OCI-LY7 (cell line): ENCODE measurements around the gene LRP1B. TPM values are rescaled to one million over a fixed set of nuclear protein-coding genes. Genes with fewer than 3 reads are reported as not detected.

ENCODE experiments used
- Bru-seq: library from RNA; stranded (reverse); fragments of 400-500 nt; gene quantifications from one replicate; lab custom pipeline; 2021; lab: Mats Ljungman, UMichigan
- BruChase-seq, 2 experiments: library from RNA; stranded (reverse); fragments of 400-500 nt; gene quantifications; one replicate each; lab custom pipeline; 2021; lab: Mats Ljungman, UMichigan
- BruUV-seq: library from RNA; stranded (reverse); fragments of 400-500 nt; replicated peaks from 2 replicates; lab custom pipeline; 2021; lab: Mats Ljungman, UMichigan
- CTCF ChIA-PET: fragments of 300-600 bp; sonication (Branson Sonifier 250); formaldehyde crosslinking; loops from one replicate; lab custom pipeline; 2022; ENCODE audit warnings: antibody characterized with exemption; ENCODE audit not compliant: unreplicated experiment; lab: Charles Lee
- POLR2A ChIA-PET: fragments of 300-600 bp; sonication (Branson Sonifier 250); formaldehyde crosslinking; loops from one replicate; lab custom pipeline; 2022; ENCODE audit warnings: antibody characterized with exemption; lab: Charles Lee
- DNase-seq: peaks from one replicate; pipeline ENCODE4 v3.0.0-alpha.2; 2015; ENCODE audit warnings: low spot score
- H2AFZ ChIP-seq: fragments of 200-600 bp; sonication (generic), shearing (Covaris generic); 2 replicates; pipeline ENCODE4 v1.6.1; 2014; ENCODE audit warnings: mild to moderate bottlenecking, antibody characterized with exemption, low read length, moderate library complexity
- H3K27ac ChIP-seq: fragments of 200-600 bp; sonication (generic); 2 replicates; pipeline ENCODE4 v1.5.1; 2014; ENCODE audit warnings: mixed run types, low read depth, mild to moderate bottlenecking, moderate library complexity, low read length, inconsistent platforms; ENCODE audit not compliant: poor library complexity, severe bottlenecking
- H3K36me3 ChIP-seq: fragments of 200-600 bp; sonication (generic); 2 replicates; pipeline ENCODE4 v1.6.1; 2014; ENCODE audit warnings: mild to moderate bottlenecking, antibody characterized with exemption, low read length, moderate library complexity, mixed read lengths; ENCODE audit not compliant: insufficient read depth
- H3K4me1 ChIP-seq: fragments of 200-600 bp; sonication (generic); 2 replicates; pipeline ENCODE4 v1.5.1; 2014; ENCODE audit warnings: mild to moderate bottlenecking, low read length; ENCODE audit not compliant: insufficient read depth, poor library complexity, severe bottlenecking
- H3K4me2 ChIP-seq: fragments of 200-600 bp; sonication (generic); 2 replicates; pipeline ENCODE4 v1.6.1; 2014; ENCODE audit warnings: mild to moderate bottlenecking, low read length
- H3K4me3 ChIP-seq: fragments of 200-600 bp; sonication (generic); 2 replicates; pipeline ENCODE4 v1.5.1; 2014; ENCODE audit warnings: mild to moderate bottlenecking, low read depth, low read length; ENCODE audit not compliant: poor library complexity, severe bottlenecking
- H3K79me2 ChIP-seq: fragments of 200-600 bp; sonication (generic); 2 replicates; pipeline ENCODE4 v1.6.1; 2016; ENCODE audit warnings: low read depth, mild to moderate bottlenecking, low read length, moderate library complexity, mixed read lengths; ENCODE audit not compliant: insufficient read depth
- H3K9me2 ChIP-seq: fragments of 200-600 bp; sonication (generic); 2 replicates; pipeline ENCODE4 v1.6.1; 2016; ENCODE audit warnings: mild to moderate bottlenecking, low read length, mixed read lengths; ENCODE audit not compliant: insufficient read depth
- H3K9me3 ChIP-seq: fragments of 200-600 bp; sonication (generic); 2 replicates; pipeline ENCODE4 v1.6.1; 2014; ENCODE audit warnings: mild to moderate bottlenecking, mixed run types, low read length, mixed read lengths
- H4K20me1 ChIP-seq: fragments of 200-600 bp; sonication (generic); 2 replicates; pipeline ENCODE4 v1.6.1; 2014; ENCODE audit warnings: mild to moderate bottlenecking, antibody characterized with exemption, low read length, moderate library complexity, mixed read lengths; ENCODE audit not compliant: insufficient read depth
- EZH2phosphoT487 ChIP-seq: fragments of 200-600 bp; sonication (generic); IDR thresholded peaks from 2 replicates; pipeline ENCODE4 v1.6.1; 2018; ENCODE audit warnings: low read depth, borderline replicate concordance, mild to moderate bottlenecking, mixed run types, antibody characterized with exemption, low read length, moderate library complexity, mixed read lengths
- intact Hi-C: fragments of 100-400 bp; cut with micrococcal nuclease; formaldehyde crosslinking; loops from one replicate; pipeline ENCODE4 v1.10.0; 2022; ENCODE audit not compliant: unreplicated experiment
- long read RNA-seq: library from polyadenylated mRNA; stranded (forward); transcript quantifications from one replicate; pipeline ENCODE4 v2.0.0, GENCODE V29; 2022
- total RNA-seq, 2 experiments: library from RNA; depleted of rRNA in 1 of 2; stranded (reverse); fragments of >200 nt in 1 of 2; shearing (Covaris generic) in 1 of 2; gene quantifications; 2 replicates each; pipeline ENCODE4 v1.2.3, GENCODE V29; 2014 to 2022
- TF ChIP-seq, protein P1 (sequence below): fragments of 200-600 bp; sonication (generic); conservative IDR thresholded peaks from 2 replicates; pipeline ENCODE4 v1.5.1; 2014; ENCODE audit warnings: mild to moderate bottlenecking, antibody characterized with exemption, low read length, moderate library complexity, mixed read lengths

Gene LRP1B
- total RNA-seq (2014; rRNA removed; shearing (Covaris generic)) (not detected in 2 replicates), total RNA-seq (2022) (not detected in 2 replicates), Bru-seq, nascent RNA (percentile 1 among the genes with signal in this experiment), BruChase-seq, experiment 1, labeled RNA remaining after a 6-hour chase (percentile 0 among the genes with signal in this experiment), BruChase-seq, experiment 2, labeled RNA remaining after a 2-hour chase (percentile 2 among the genes with signal in this experiment)
- long read RNA-seq = 0 reads

DNA sequence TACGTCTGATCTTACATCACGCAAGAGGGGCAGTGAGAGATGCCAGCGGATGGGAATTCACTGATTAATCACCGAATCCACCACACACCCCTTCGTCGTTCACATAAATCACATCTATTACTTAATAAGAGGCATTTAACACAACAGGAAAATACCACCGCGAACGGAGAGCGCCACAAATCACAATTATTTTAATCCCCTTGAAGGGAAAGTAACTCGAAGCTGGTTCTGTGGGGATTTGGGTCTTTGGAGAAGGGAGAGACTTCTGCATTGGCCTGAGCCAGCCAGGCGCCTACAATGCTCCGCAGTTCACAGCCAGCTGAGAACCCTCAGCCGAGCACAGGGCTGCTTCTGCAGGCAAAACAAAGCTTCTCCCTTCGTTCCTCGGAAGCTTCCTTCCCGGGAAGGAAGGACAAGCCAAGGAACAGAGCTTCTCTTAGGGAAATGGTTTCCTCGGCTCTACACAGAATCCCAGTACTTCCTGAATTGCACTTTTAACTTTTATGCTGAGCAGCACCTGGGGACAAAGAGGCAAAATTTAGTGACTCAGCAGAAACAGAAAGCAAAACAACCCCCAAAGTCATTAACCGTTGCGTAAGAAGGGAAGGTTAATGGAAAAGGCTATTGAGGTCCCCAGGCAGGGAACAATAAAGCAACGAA is at the start of gene LRP1B:
TSS of gene LRP1B (minus strand) at position 7 of the 660 bp plus-strand sequence. CDS start 287 bp downstream, outside the sequence.
- H3K27ac ChIP-seq = no peak within 1 kb of the TSS
- BruUV-seq = no TSS peak
- no peaks in the 10 kb centered on the region for H3K4me1 ChIP-seq
- DNase-seq = no peak
- CTCF ChIA-PET = no interaction called here
- H3K4me2 ChIP-seq = no peak within 1 kb of the TSS
- H2AFZ ChIP-seq = no peak within 1 kb of the TSS
- H3K9me3 ChIP-seq = no peaks in the 10 kb centered on the region
- no peak within 1 kb of the TSS for H3K4me3 ChIP-seq
- no peaks in the 10 kb centered on the region for H3K79me2 ChIP-seq
- no peaks in the 10 kb centered on the region for H4K20me1 ChIP-seq
- intact Hi-C loops = no loop called here
- no peaks in the 10 kb centered on the region for H3K9me2 ChIP-seq
- TF ChIP-seq, protein P1, sequence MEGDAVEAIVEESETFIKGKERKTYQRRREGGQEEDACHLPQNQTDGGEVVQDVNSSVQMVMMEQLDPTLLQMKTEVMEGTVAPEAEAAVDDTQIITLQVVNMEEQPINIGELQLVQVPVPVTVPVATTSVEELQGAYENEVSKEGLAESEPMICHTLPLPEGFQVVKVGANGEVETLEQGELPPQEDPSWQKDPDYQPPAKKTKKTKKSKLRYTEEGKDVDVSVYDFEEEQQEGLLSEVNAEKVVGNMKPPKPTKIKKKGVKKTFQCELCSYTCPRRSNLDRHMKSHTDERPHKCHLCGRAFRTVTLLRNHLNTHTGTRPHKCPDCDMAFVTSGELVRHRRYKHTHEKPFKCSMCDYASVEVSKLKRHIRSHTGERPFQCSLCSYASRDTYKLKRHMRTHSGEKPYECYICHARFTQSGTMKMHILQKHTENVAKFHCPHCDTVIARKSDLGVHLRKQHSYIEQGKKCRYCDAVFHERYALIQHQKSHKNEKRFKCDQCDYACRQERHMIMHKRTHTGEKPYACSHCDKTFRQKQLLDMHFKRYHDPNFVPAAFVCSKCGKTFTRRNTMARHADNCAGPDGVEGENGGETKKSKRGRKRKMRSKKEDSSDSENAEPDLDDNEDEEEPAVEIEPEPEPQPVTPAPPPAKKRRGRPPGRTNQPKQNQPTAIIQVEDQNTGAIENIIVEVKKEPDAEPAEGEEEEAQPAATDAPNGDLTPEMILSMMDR = no peak
- no peak for TF ChIP-seq EZH2phosphoT487
- H3K36me3 ChIP-seq = no peaks in the 10 kb centered on the region
- POLR2A ChIA-PET = no interaction called here

DNA sequence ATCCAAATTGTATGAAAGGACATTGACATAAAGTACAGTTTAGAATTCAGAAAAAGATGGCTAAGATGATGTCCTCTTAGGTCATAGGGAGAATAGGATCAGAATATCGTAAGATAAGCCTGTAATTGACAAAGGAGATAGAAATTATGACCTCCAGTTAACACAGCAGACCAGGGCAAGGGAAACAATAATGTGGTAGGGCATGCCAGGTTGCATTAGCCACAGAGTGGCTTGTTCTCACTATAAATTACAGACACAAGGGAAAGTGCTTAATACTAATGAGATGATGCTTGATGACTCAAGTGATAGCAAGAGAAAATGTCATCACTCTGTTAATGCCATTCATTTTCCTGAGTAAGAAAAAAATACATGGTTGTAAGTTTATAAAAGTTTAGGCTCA is 48.9 kb upstream of the LRP1B start:
- DNase-seq = no peak
- Histone ChIP-seq H3K27ac (no peak overlapping the region), H3K79me2 (no peaks in the 10 kb centered on the region), H3K9me3 (peaks cover 4% of the 10 kb centered on the region; the same call in 1 of the 2 replicates), H4K20me1 (no peaks in the 10 kb centered on the region), H3K4me1 (no peaks in the 10 kb centered on the region), H3K9me2 (no peaks in the 10 kb centered on the region), H3K4me3 (no peak overlapping the region), H3K4me2 (no peak overlapping the region), H2AFZ (no peak overlapping the region), H3K36me3 (no peaks in the 10 kb centered on the region)
- TF ChIP-seq, protein P1 = no peak
- no peak for TF ChIP-seq EZH2phosphoT487
- BruUV-seq = no TSS peak
- CTCF ChIA-PET = no interaction called here
- intact Hi-C loops = no loop called here
- POLR2A ChIA-PET = no interaction called here

DNA sequence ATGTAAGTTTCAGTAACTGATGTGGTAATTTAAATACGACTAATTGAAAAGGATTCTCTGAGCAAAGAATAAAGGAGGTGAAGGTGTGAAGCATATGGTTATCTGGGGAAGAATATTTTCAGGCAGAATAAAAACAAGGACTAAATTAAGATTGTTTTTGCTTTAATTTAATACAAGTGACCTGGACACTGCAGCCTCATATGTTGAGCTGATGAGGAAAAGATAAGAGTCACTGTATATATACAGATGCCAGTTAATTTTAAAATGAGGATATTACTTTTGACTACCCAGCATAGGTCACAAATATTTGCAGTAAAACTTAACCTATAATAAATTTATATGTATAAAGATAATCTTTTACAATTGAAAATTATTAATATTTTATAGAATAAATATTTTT is 47.8 kb upstream of the LRP1B start:
- intact Hi-C loops = no loop called here
- Histone ChIP-seq H2AFZ (no peak overlapping the region), H3K79me2 (no peaks in the 10 kb centered on the region), H4K20me1 (no peaks in the 10 kb centered on the region), H3K9me3 (no peaks in the 10 kb centered on the region), H3K9me2 (no peaks in the 10 kb centered on the region), H3K27ac (no peak overlapping the region), H3K36me3 (no peaks in the 10 kb centered on the region), H3K4me2 (no peak overlapping the region), H3K4me1 (no peaks in the 10 kb centered on the region), H3K4me3 (no peak overlapping the region)
- BruUV-seq = no TSS peak
- TF ChIP-seq, protein P1 = no peak
- TF ChIP-seq EZH2phosphoT487 = no peak
- POLR2A ChIA-PET = interaction anchor here (0.6 kb wide), 1 partner anchor 508 kb away, joined by 3 read pairs; no protein-coding TSS in a partner anchor
- CTCF ChIA-PET = no interaction called here
- DNase-seq = no peak
